UCSD-AML1 (cell line): Measurements from ENCODE around the gene PMFBP1.

Source experiments
- DNase-seq: peaks from one replicate; lab custom pipeline; 2025; ENCODE audit not compliant: unreplicated experiment; lab: John Stamatoyannopoulos, UW

The PMFBP1 gene

DNA sequence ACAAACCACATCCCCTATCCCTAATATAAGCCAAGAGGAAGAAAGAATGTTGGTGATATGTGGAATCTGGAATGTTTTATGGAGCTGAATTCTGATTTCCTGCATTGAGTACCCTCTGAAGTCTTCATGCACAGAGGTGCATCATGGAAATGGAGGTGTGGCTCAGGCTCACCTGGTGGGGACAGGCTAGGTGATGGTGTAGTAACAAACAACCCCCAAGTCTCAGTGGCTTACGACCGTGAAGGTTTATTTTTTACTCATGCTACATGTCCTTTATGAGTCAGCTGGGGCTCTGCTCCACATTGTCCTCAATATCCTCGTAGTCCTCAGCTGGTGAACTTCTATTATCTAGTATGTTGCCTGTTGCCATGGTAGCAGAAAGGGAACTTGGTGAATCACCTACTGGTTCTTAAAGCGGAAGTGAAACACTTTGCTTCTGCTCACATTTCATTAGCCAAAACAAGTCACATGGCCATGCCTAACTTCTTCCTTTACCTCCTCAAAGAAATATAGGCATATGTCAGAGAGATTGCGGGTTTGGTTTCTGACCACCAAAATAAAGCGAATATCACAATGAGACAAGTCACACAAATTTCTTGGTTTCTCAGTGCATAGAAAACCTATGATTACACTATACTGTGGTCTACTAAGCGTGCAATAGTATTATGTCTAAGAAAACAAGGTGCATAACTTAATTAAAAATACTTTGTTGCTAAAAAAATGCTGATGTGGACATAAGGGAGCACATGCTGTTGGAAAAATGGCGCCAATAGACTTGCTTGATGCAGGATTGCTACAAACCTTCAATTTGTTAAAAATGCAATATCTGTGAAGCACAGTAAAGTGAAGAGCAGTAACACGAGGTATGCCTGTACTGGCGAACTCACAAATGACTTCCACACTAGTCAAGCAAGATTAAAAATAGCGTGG lies at the start of gene PMFBP1:
PMFBP1 (minus strand) TSS at position 51 of the 930 bp plus-strand sequence. CDS start 947 bp downstream, outside the sequence.
- DNase-seq: no peak

DNA sequence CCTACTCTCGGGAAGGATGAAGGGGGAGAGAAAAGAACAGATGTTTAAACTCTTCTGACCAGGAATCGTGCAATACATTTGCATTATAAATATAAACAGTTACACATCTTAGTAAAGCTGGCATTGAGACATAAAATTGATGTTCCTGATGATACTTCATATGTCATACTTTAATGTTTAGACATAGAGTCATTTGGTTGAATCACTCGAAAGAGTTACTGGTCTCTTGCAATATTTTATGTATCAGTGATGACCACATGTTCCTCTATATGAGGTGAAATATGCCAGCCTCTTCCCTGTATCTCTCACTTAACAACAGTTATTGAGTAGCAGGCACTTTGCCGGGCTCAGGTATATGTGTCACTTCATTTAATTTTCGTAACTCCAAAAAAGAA lies 49.7 kb upstream of the PMFBP1 start:
- DNase-seq: no peak

DNA sequence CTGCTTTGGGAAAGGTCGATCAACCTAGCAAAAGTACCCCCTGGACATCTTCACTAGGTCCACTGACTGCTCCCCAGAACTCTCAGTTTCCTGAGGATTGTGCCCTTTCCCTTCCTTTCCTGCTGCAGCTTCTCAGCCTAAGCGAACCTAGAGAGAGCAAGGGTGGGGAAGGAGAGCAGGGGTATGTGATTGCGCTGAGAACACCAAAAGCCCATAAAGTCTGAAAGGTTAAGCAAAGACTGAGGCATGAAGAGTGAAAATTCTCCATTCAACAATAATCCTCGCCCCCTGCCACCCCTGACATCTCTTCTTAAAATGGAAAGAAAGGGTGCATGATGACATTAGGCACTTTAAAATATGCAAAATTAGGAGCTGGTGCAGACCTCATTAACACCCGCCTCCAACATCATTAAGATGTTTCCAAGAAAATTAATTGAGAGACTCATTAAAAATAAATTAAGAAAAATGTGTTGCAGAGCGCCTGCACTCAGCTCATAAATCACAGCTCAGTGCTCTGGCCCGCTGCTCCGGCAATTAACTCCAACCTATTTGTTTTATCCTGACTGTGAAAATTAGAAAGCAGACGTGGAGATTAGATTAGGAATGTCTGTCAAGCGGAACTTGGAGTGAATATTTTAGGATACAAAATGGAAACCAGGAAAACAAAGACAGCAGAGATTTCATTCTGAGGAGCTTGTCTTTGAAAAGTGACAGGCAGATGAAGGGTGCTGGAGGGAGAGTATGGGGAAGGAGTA lies 49.1 kb upstream of the PMFBP1 start:
- DNase-seq: no peak

DNA sequence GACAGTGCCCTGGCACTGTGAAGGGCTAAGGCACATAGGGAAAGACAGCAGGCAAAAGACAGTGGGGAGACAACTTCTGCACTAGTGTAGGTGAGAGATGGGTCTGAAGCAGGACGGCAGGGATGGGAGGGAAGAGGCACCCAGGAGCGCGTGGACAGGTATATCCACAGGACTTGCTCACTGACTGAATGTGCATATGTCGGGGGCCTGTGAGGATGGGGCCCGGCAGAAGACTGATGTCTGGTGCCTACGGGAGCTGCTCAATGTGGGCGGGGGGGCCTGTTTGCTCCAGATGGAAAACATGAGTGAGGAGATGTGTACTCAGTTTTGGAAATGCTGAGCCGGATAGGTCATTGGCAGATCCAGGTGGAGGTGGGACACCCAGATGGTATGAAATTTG lies 47.3 kb upstream of the PMFBP1 start:
- no peak for DNase-seq

- no peak for DNase-seq
Observed at GRCh38 chr16:72216767-72217166, 44.8 kb upstream of the PMFBP1 start.

DNA sequence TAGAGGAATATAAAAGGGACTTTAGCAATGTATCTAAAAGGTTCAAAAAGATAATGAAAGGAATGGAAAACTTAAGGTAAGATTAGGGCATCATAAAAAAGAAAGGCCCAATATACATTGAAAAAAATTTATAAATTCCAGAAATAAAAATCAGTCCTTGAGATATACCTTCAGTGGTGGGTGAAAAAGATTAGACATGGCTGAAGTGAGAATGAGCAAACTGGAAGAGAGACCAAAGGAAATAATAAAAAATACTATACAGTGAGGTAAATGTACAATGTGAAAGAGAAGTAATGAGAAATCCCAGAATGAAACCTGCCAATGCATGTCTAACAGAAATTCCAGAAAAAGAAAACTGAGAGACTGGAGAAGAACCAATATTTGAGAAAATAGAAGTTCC lies 42.9 kb upstream of the PMFBP1 start:
- no peak for DNase-seq

- DNase-seq: no peak
Observed at GRCh38 chr16:72211110-72211509, 39.2 kb upstream of the PMFBP1 start.

DNA sequence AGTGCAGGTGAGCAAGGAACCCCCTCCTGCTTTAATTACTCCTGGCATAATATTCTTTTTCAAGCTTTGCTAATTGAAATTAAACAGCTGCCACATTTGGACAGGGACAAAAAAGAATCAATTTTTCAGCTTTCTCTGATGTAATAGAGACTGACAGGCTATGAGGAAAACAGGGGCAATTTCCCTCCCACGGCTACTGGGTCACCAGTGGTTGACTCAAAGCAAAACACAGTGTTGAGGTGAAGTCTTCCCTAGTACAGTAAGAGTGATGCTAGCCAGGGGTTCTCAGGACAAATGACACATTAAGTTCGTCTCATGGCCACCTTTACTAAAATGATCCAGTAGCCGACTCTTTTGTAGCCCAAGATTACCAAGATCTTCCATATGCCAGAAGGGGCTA lies 38.6 kb upstream of the PMFBP1 start:
- DNase-seq: no peak

DNA sequence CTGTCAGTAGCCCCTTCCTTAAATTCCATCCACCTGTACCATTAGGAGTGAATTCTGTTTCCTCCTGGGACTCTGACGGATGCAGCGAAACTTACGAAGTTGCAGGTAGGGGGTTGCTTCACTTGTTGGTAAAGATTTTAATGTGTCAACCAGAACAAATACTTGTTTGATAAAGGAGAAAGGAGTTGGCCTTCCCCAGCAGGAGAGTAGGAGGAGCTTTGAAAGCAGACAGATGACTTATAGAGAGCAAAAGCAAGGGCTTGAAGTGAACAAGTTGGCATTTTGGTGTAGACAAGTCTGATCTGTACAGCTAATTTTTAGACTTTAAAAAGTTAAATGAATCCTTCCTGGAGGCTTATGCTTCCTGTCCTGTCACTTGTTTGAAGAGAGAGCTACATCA lies 38.1 kb upstream of the PMFBP1 start:
- DNase-seq: no peak

- no peak for DNase-seq
Observed at GRCh38 chr16:72206299-72206698, 34.3 kb upstream of the PMFBP1 start.

- DNase-seq: peak; percentile 53
Observed at GRCh38 chr16:72203401-72203800, 31.4 kb upstream of the PMFBP1 start.

DNA sequence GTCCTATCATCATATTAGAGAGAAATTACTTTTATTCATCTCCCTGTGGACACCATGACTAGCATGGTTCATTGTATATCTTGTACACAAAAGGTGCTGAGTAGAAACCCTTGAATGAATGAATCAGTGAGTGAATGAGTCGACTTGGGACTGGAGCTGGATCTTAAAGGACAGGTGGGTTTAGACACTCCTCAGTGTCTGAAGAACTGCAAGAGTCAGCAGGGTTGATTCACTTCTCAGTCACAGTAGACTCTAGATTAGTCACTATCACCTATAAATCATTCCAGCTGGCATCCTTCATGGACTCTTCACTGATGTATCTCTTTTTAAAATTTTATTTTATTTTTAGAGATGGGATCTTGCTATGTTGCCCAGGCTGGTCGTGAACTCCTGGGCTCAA lies 30.1 kb upstream of the PMFBP1 start:
- DNase-seq: no peak

DNA sequence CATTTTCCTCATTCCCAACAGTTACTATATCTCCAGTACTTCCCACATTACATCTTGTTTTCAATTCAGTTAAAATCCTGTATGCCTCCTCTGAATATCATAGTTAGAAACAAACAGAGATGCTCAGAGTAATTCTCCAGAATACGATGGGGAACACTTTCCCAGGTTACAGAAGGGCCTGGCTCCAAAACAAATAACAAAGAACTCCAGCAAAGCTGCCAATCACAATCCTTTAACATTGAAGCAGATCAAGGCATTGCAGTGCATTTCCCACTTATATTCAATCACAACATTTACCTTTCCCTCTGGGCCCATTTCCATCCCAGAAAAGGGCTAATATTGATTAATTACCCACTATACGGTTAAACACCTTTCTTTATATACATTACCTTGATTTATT lies 29.4 kb upstream of the PMFBP1 start:
- DNase-seq: no peak

DNA sequence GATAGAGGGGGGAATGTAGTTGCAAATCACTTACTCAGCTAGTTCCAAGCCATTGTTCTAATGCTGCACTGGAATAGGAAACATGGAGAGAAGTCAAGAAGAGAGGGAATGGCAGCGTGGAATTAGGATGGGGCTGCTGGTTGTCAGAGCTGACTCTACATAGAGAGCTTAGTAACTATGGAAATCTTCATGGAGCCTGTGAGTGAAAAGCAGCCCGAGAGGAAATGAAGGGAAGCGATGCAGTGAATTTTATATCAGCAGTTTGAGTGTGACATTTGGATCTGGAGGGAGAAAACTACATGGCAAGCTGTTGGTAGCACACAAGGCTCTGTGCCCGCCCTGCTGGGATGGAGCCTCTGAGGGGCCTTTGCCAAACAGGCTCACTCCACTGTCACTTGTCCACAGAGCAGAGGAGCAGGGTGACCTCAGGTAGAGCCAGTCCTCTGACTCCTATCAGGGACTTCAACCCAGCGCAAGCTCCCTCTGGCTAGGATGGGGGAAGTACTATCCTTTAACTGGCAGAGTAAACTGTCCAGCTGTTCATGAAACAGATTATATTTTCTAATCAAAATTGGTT lies 27.9 kb upstream of the PMFBP1 start:
- no peak for DNase-seq

- DNase-seq: no peak
Observed at GRCh38 chr16:72198771-72199201, 26.8 kb upstream of the PMFBP1 start.

- DNase-seq: no peak
Observed at GRCh38 chr16:72198021-72198711, 26.2 kb upstream of the PMFBP1 start.

GRCh38 chr16:72197545-72197944 lies 25.6 kb upstream of the PMFBP1 start:
- no peak for DNase-seq

DNA sequence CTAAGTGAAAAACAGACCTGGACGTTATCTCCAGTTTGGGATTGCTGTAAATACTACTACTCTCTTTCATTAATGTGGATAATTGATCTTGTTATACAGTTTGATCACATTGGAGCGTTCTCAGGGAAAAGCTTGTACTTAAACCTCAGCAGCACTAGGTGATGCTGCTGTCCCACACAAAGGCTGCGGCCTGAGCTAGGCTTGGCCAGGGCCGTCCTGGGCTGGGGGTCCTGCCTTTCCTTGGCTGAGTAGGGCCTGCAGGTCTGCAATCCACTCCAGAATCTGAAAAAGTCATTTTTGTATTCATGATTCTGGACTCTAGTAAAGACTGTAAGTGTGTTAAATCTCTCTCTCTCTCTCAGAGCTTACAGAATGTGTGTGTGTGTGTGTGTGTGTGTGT lies 23.7 kb upstream of the PMFBP1 start:
- no peak for DNase-seq

- no peak for DNase-seq
Observed at GRCh38 chr16:72191551-72191950, 19.6 kb upstream of the PMFBP1 start.

GRCh38 chr16:72189865-72190371 lies 18.0 kb upstream of the PMFBP1 start:
- DNase-seq: no peak

- no peak for DNase-seq
Observed at GRCh38 chr16:72188541-72188940, 16.6 kb upstream of the PMFBP1 start.
